DMS53 (cell line): ENCODE measurements around the gene CD300LD.
"Not testable (repeated sequence)": the region's sequence is repeated elsewhere in the genome, so short reads cannot be mapped to it uniquely, and the experiment has no call there.

Experiments used
- DNase-seq: peaks from one replicate; lab custom pipeline; 2025; lab: John Stamatoyannopoulos, UW

Gene CD300LD

DNA sequence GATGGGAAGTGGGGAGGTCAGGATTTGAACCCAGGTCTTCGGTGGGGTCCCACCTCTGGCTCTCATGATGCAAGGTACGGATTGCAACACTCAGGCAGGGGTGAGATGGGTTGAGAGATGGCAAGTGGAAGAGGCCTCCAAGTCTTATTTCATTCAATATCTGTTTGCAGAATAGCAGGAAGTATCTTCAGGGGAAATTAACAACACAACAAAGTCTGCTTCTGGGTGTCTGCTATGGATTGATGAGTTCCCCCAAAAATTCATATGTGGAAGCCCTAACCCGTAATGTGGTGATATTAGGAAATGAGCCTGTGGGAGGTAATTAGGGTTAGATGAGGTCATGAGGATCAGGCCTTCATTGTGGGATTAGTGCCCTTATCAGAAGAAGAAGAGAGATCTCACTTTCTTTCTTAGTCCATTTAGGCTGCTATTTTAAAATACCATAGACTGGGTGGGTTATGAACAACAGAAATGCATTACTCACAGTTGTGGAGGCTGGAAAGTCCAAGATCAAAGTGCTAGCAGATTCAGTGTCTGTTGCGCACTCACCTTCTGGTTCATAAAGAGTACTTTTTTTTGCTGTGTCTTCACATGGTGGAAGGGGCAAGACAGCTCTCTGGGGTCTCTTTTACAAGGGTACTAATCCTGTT, 20.3 kb downstream of the CD300LD start:
- no peak for DNase-seq

DNA sequence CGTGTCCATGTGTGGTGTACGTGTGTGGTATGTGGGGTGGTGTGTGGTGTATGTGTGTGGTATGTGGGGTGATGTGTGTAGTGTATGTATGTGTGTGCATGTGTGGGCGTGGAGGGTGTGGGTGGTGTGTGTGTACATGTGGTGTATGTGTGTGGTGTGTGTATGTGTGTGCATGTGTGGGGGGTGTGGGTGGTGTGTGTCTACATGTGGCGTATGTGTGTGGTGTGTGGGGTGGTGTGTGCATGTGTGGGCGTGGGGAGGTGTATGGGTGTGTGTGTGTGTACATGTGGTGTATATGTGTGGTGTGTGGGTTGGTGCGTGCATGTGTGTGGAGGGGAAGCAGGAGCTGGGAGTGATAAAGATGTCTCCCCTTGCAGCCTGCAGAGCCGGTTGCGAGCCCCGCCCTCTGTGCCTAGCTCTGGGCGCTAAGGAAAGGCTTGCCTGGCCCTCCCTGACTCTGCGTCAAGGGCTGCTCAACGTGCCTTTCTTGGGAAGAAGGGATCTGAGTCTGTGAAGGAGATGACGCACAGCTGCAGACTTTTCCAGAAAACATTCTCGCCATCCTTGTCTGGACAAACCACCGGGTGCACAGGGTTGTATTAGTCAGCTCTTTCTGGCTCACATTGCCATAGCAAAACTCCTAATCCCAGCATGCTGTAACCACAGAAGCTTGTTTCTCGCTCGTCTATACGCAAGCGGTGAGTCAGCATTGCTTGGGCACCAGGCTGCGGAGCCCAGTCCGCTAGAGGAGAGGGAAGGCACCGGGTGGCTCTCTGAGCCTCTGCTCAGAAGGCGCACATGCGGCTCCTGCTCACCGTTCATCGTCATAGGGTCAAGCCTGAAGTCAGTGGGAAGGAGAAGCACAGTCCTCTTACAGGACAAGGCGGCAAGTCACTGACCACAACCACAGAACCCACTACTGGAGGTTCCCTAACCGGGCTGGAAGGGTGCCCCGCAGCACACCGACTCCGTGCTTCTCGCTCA, 22.8 kb downstream of the CD300LD start:
- DNase-seq, result peak; percentile 70

DNA sequence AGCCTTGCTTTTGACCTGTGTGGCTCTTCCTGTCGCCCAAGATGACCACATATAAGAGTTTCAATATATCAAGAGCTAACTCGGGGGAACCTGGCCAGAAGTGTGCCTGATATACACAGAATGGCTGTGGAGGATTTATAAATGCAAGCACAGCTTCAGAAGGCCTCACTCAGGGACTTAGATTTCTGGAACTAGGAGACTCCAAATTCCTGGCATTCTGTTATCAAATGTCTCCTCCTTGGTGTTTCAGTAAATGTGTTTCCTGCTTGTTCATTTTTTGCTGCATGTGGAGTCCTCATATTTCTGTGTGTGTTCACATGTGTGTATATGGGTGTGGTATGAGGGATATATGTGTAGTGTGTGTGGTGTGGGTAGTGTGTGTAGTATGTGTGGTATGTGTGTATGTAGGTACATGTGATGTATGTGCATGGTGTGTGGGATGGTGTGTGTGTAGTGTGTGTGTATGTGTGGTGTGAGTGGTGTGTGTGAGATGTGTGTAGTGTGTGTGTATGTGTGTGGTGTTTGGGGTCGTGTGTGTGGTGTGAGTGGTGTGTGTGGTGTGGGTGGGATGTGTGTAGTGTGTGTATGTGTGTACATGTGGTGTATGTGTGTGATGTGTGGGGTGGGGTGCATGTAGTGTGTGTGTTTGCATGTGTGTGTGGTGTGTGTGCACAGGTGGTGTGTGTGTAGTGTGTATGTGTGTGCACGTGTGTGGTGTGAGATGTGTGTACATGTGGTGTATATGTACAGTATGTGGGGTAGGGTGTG, 23.8 kb downstream of the CD300LD start:
- no peak for DNase-seq

DNA sequence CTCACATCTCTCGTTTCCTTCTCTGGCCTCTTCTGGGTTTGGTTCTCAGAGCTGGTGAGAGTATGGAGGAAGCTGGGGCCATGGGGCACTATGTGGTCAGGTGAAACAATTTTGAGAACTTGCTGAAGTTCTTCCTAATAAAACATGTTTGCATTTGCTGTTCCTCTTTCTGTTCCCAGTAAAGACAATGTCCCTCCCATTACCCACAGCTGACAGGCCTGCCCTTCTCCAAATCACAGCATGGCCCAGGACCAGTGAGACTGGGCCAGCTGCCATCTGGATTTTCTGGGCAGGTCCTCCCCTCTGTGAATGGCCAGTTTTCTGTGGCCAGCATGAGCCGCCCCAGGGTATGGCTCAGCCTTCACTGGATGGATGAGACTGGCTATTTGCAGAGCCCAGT, 24.7 kb downstream of the CD300LD start, which contains the start of gene CD300H:
Gene CD300H, minus strand, starts transcription at position 113 of the 400 bp plus-strand sequence.
- no peak for DNase-seq

DNA sequence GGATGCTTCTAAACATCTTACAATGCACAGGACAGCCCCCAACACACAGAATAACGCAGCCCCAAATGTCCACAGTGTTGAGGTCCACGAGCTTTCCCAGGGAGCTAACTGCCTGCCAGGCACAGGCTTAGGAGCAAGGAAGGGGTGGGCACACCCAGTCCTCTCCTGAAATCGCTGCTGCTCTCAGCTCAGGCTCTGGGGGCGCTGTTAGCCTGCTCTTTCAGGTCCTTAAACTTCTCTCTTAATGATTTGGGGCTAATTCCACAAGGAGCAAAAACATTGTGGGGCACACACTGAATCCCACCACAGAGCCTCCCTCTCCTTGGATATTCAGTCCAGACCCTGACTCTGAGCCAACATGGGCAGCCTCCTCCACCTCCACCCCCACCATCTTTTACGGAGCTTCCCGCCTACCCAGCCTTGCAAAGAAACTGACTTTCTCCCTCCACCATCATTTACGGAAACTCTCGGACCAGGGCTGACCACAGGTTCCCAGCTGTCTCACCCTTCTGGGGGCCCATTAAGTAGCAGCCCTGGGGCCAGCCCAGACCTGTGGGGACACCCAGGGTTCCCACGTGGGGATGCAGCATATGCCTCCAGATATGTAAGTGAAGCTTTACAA, 25.8 kb downstream of the CD300LD start:
- peak; percentile 66 for DNase-seq

DNA sequence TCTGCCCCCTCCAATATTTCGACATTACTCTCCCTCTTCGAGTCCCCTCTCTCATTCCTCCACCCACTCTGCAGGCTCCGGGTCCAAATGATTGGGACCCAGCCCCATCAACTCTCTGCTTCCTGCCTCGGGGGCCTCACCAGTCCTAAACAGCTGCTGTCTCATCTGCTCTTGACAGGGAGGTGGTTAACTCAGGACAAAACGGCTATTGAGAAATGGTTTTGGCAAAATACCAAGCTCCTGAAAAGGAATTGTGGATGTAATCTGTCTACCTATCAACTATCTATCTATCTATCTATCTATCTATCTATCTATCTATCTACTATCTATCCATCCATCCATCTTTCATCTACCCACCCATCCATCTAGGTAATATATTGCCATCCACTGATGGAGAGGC, 27.0 kb downstream of the CD300LD start:
- no peak for DNase-seq

DNA sequence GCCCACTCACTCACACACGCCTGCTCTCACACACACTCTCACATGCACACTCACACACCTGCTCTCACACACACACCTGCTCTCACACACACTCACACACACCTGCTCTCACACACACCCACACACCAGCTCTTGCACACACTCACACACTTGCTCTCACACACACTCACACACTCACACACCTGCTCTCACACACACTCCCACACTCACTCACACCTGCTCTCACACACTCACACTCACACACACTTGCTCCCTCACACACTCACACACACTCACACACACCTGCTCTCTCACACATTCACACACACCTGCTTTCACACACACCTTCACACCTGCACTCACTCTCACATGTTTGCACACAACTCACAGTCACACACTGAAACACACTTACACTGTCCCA, 28.7 kb downstream of the CD300LD start:
- DNase-seq, result no peak

DNA sequence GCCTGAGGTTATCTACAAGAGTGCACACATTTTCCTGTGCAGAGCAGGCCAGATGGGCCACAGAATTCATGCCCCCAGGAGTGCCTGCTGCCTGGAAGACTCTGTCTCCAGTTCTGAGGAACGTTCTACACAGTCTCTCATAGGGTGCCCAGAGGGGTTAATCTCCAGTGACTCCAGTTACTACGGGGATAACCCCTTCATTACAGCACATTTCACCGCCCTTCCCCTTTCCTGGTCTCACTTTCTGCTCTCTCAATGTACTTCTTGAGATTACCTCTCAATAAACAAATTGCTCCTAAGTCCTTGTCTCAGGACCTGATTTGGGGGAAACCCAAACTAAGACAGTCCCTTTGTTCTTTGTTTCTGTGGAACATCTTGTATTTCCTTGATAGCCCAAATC, 30.5 kb downstream of the CD300LD start:
- DNase-seq, result no peak

DNA sequence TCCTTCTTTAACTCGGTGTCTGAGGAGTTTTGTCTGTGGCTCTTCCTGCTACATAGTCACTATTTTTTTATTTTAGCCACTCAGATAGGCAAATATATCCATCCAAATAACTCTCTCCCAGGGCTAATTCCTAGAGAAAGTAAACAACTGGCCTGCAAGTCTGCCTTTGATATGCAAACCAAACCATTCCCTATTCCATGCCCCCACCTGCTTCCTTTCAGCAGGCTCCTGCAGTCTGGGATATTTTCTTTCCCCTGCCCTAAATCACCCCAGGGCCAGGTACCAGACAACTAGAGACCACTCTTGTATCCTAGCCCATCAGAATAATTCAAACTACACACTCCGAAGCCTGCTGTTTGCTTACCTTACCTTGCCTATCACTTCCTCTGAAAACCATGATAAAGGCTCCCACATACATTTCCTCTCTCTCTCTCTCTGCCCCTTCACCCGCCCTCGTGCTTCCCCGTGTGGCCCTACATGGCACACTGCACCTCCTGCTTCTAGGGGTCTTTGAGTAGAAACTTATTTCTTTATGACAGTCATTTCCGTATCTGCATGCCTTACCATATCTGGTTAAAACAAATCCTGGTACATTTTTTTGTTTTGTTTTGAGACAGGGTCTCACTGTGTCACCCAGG, 33.1 kb downstream of the CD300LD start:
- no peak for DNase-seq

DNA sequence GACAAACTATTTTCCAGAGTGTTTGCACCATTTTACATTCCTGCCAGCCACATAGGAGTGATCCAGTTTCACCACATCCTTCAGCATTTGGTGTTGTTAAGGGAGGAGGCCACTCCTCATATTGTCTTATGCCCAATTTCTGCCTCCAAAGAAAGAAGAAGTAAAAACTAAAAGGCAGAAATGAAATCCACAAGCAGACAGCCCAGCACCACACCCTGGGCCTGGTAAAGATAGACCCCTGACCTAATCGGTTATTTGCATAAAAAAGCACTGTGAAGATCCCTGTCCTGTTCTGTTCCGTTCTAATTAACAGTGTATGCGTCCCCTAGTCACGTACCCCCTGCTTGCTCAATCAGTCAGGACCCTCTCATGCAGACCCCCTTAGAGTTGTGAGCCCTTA, 33.7 kb downstream of the CD300LD start:
- DNase-seq, result not testable (repeated sequence)

DNA sequence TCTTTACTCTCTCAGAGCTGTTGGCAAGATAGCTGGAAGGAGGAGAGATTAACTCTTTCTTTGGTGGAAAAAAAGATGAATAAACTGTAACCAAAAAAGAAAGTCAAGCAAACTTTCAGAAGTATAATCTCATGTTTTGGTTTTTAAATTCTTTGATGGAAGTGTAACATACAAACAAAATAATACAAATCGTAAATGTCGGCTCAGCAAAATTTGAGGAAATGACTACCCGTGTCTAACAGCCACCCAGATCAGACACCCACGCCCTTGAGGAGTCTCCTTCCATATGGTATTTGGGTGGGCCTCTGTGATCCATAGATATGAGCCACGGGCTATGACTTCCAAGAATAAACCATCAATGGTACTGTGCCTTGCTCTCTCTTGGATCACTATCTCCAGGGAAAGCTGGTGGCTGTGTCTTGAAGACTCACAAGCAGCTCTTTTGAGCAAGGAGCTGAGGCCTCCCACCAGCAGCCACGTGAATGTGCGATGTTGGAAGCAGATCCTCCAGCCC, 36.6 kb downstream of the CD300LD start:
- DNase-seq, result no peak

DNA sequence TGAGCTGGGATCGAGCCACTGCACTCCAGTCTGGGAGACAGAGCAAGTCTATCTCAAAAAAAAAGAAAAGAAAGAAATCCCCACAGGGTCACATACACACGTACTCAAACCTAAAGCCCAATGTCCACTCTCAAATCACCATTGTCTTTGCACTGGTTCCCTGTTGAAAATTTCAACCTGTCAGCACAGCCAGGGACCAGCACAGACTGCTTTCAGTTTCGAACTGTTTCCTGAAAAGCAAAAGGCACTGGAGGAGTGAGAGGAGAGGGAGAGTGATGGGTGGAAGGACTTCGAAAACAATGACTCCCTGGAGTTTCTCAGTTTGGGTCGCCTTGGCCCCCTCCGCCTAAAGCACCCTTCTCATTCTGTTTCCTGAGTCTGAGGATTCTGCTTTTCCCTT, 37.2 kb downstream of the CD300LD start:
- DNase-seq, result no peak

DNA sequence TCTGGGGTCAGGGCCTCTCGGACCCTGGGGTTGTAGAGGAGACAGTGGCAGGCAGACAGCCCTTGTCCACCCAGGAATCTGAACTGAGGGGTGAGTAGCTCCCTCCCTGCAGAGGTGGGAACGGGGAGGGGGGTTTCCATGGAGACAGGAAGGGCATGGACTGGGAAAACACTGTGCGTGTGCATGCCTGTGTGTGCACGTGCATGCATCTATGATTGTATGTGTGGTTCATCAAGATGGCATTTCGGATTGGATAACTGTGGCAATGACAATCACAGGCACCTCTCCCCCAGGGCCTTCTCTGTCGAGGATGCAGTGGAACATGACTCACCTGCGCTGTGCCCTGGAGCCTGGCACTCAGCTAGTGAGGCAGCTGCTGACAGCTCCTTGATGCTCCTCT, 40.0 kb downstream of the CD300LD start:
- DNase-seq, result no peak

DNA sequence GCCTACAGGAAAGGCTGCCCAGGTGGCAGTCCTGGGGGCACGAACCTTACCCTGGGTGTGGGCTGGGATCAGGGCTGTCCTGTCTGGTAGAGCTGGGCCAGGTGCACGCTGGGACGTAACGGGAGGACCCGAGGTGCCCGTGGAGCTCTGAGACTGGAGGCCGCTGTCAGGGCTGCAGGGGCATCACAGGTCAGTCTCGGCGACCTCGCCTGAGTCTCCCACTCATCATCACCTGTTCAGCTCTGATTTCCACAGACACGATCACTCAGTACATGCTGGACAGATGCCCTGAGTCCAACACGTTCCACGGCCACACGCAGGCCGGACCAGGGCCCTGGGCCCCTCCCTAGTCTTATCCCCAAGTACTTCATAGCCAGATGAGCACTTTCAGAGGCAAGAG, 41.5 kb downstream of the CD300LD start:
- no peak for DNase-seq

DNA sequence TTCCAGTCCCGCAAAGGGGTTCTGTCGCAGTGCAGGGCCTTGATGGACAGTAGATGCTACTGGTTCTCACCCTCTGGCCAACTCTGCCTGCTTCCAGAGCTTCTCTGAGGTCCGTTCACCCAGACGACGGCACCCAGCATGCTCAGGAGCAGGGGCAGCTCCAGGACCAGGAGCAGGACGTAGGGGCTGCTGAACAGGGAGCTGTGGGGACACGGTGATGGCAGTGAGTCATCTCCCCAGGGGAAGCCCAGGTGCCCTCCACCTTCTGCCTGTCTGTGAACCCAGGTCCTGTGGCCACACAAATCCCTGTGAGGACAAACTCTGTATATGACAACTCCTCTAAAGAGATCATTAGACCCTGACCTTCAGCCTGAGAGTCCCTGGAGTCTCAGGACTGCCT, 42.7 kb downstream of the CD300LD start:
- DNase-seq, result no peak

DNA sequence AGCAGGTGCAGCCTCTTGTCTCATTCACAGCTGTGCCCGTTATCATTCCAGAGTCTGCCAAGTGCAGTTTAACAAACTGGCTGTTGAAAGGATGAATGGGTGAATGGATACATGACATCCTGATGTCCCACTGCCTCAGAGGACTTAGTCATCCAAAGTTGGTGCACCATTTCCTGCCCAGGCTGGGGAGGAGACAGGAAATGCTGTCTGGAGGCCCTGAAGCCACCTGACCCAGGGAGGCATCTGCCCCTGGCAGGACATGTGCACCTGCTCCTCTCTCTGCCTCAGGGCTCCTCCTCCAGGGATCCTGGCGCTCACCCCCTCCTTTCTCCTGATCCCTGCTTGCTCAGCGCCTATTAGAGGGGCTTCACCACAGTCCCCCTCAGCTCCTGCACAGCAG, 44.3 kb downstream of the CD300LD start:
- DNase-seq, result peak; percentile 91

DNA sequence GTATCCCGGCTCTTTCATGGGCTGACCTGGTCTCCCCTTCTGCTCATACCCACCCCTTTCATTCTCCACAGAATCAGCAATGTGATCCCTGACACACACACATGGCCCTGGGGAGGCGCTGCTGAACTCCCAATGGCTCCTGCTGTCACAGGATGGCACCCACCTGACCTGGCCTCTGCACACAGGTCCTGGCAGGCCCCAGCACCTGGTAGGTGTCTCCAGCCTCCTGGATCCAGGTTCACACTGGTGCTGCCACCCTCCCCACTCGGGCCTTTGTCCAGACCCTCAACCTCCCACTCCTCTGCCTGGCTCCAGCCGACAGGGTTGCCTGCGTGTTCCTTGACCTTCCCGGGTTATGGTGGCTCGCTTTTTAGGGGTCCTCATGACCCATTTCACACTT, 44.8 kb downstream of the CD300LD start:
- no peak for DNase-seq

DNA sequence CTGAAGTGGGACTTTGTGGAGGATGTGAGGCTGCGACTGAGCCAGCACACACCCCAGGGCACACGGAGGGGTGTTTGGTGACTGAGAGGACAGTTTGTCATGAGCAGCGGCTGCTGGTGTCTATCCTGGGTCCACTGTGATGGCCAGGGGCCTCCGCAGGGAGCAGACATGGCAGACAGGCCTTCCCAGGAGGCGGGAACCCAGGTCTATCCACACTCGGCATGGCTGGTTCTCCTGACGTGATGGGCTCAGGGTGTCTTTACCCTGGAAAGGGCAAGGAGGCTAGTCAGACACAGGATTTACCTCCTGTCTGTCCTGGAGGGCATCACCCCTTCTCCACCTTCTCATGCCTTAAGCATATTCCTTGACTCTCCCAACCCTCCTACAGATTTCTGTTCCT, 45.5 kb downstream of the CD300LD start:
- no peak for DNase-seq

DNA sequence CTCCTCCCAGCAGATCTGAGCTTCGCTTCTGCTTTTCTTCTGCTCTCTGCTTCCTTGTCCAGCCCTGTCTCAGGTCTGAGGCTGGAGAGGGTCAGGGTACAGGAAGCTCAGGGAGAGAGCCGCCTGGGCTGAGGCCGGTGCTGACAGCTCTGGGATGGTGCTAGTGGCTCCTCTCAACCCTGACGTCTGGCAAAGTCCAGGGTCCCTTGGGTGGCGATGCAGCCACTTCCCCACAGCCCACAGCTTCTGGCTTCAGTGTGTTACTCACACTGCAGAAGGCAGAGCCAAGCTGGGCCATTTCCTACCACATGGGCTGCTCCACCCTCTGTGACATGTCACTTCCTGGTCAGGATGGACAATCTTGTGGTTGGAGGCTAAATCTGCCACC, 46.2 kb downstream of the CD300LD start, which contains the start of gene CD300C:
Gene CD300C, minus strand, starts transcription at position 273 of the 388 bp plus-strand sequence. CDS start 333 bp downstream, outside the sequence.
- peak; percentile 34 for DNase-seq

DNA sequence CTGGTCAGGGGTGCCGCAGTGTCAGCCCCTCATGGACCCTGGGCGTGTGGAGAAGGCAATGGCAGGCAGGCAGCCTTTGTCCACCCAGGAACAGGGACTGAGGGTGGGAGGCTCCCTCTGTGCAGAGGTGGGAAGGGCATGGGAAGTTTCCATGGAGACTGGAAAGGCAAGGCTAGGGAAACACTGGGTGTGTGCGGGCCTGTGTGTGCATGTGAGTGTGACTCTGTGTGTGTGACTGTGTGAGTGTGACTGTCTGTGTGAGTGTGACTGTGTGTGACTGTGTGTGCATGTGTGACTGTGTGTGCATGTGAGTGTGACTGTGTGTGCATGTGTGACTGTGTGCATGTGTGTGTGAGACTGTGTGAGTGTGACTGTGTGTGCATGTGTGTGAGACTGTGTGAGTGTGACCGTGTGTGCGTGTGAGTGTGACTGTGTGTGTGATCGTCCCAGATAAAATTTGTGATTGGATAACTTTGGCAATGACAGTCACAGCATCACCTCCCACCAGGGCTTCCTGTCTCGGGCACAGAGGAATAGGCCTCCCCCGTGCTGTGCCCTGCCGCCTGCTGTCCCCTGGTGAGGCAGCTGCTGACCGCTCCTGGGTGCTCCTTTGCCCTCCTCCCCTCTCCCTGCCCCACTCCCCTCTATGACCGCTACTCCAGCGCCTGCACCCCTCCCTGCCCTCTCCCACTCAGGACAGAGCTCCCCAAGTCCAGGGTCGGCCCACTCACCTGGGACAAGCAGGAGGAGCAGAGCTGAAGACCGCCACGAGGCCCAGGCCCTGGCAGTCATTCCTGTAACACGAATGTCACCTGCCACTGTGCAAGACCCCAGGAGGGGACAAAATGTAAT, 46.9 kb downstream of the CD300LD start:
- no peak for DNase-seq
